Neuronal stem cell (in vitro differentiated cells): ENCODE measurements around the gene MGST3.

ENCODE experiments used
- DNase-seq: peaks from one replicate; pipeline ENCODE4 v3.0.0-alpha.2; 2013; ENCODE audit warnings: low spot score
- H2AFZ ChIP-seq: one replicate; pipeline ENCODE4 v1.6.1; 2013; ENCODE audit warnings: mild to moderate bottlenecking, low read length, inconsistent platforms
- H2AK5ac ChIP-seq: 2 replicates; pipeline ENCODE4 v1.6.1; 2013; ENCODE audit warnings: low read depth, mild to moderate bottlenecking, inconsistent platforms, low read length, moderate library complexity, mixed read lengths
- H2BK120ac ChIP-seq: 2 replicates; pipeline ENCODE4 v1.6.1; 2013; ENCODE audit warnings: low read depth, mild to moderate bottlenecking, inconsistent platforms, low read length, moderate library complexity, mixed read lengths
- H2BK12ac ChIP-seq: one replicate; pipeline ENCODE4 v1.6.1; 2013; ENCODE audit warnings: low read length, inconsistent platforms
- H2BK15ac ChIP-seq: 2 replicates; pipeline ENCODE4 v1.6.1; 2013; ENCODE audit warnings: mild to moderate bottlenecking, low read length, inconsistent platforms, mixed read lengths
- H2BK5ac ChIP-seq: one replicate; pipeline ENCODE4 v1.6.1; 2013; ENCODE audit warnings: inconsistent platforms, mild to moderate bottlenecking, low read length, moderate library complexity
- H3K14ac ChIP-seq: one replicate; pipeline ENCODE4 v1.6.1; 2013; ENCODE audit warnings: low read length, inconsistent platforms
- H3K18ac ChIP-seq: 2 replicates; pipeline ENCODE4 v1.6.1; 2013; ENCODE audit warnings: low read length, inconsistent platforms
- H3K23ac ChIP-seq: 2 replicates; pipeline ENCODE4 v1.6.1; 2013; ENCODE audit warnings: low read depth, mild to moderate bottlenecking, mixed read lengths, low read length, inconsistent platforms; ENCODE audit not compliant: poor library complexity
- H3K27ac ChIP-seq: replicated peaks from 3 replicates; pipeline ENCODE4 v1.5.1; 2013; ENCODE audit warnings: low read length, inconsistent platforms
- H3K27me3 ChIP-seq, 3 experiments: 2 replicates each; pipeline ENCODE4 v1.6.1; 2013; ENCODE audit warnings: low read length in 3 of 3, mild to moderate bottlenecking in 2 of 3, inconsistent platforms in 1 of 3, low read depth in 1 of 3, mixed read lengths in 1 of 3, moderate library complexity in 1 of 3; ENCODE audit not compliant: control insufficient read depth in 3 of 3, insufficient read depth in 3 of 3
- H3K36me3 ChIP-seq, 2 donors: replicated peaks in 1 of 2; 2 replicates each; pipeline ENCODE4 v1.6.1; 2013; ENCODE audit warnings: low read length in 2 of 2; ENCODE audit not compliant: control insufficient read depth in 2 of 2, insufficient read depth in 2 of 2
- H3K4ac ChIP-seq: 2 replicates; pipeline ENCODE4 v1.6.1; 2013; ENCODE audit warnings: inconsistent platforms, mild to moderate bottlenecking, low read length, moderate library complexity
- H3K4me1 ChIP-seq, 2 donors: 1 replicate in 1 of 2; 2 replicates in 1 of 2; pipeline ENCODE4 v1.6.1; 2013; ENCODE audit warnings: low read length in 2 of 2, low read depth in 1 of 2; ENCODE audit not compliant: control insufficient read depth in 2 of 2, insufficient read depth in 1 of 2
- H3K4me2 ChIP-seq: one replicate; pipeline ENCODE4 v1.6.1; 2013; ENCODE audit warnings: mild to moderate bottlenecking, low read length, inconsistent platforms; ENCODE audit not compliant: insufficient read depth, poor library complexity, severe bottlenecking
- H3K4me3 ChIP-seq, 2 donors: 2 replicates each; pipeline ENCODE4 v1.5.1; 2013; ENCODE audit warnings: low read length in 2 of 2, mild to moderate bottlenecking in 2 of 2, inconsistent platforms in 1 of 2, moderate library complexity in 1 of 2
- H3K79me1 ChIP-seq: one replicate; pipeline ENCODE4 v1.6.1; 2013; ENCODE audit warnings: low read depth, mild to moderate bottlenecking, inconsistent platforms, low read length, moderate library complexity
- H3K9ac ChIP-seq: one replicate; pipeline ENCODE4 v1.6.1; 2013; ENCODE audit warnings: mild to moderate bottlenecking, low read depth, low read length, inconsistent platforms; ENCODE audit not compliant: poor library complexity
- H3K9me3 ChIP-seq, 2 donors: replicated peaks in 1 of 2; 2 replicates each; pipeline versions ENCODE3 to v1.6.1; 2013; ENCODE audit warnings: low read length in 2 of 2, mild to moderate bottlenecking in 2 of 2, inconsistent platforms in 1 of 2, low read depth in 1 of 2, mixed read lengths in 1 of 2, moderate library complexity in 1 of 2; ENCODE audit not compliant: control insufficient read depth in 2 of 2, insufficient read depth in 1 of 2
- H4K8ac ChIP-seq: one replicate; pipeline ENCODE4 v1.6.1; 2013; ENCODE audit warnings: low read depth, mild to moderate bottlenecking, inconsistent platforms, low read length, moderate library complexity
- H4K91ac ChIP-seq: one replicate; pipeline ENCODE4 v1.6.1; 2013; ENCODE audit warnings: low read length, low read depth, mild to moderate bottlenecking, inconsistent platforms; ENCODE audit not compliant: poor library complexity
- WGBS, 2 donors: extraction: QIAGEN DNeasy Blood & Tissue Kit; methylation state at CpG; one replicate each; pipeline ENCODE4 v1.1.7; 2013; ENCODE audit warnings: missing lambda C conversion rate in 2 of 2, mixed read lengths in 1 of 2; ENCODE audit not compliant: insufficient read length in 2 of 2, insufficient replicate concordance in 1 of 2; ENCODE audit errors: extremely low coverage in 2 of 2; 5-methylcytosine and 5-hydroxymethylcytosine counted together

MGST3 gene

DNA sequence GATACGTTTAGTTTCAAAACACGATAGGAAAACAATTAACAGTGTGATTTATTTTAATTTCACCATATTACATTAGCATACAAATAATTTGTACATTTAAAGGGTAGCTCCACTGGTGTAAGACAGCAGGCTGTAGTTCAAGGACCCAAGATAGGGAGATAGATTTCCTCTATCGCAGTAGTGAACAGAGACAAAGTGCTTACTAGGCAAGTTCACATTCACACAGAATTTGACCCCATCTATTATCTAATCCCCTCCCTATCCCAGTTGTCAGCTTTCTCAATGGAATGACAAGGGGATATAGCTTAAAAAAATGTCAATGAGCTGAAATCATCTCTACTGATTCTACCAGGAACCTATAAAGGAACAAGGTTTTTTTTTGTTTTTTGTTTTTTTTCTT lies 31.2 kb downstream of the MGST3 start:
- no peak overlapping the region for H3K9ac ChIP-seq
- no peak overlapping the region for H2BK120ac ChIP-seq

GRCh38 chr1:165666152-165666825 lies 35.3 kb downstream of the MGST3 start:
- Histone ChIP-seq H3K4me2 (no peak overlapping the region), H4K91ac (no peak overlapping the region)
- WGBS, 2 donors: no CpG with 5 or more reads among the region's 5 CpGs

More for the DNA sequence above, 31.2 kb downstream of the MGST3 start:
- DNase-seq: no peak
- no peak overlapping the region for H2BK15ac ChIP-seq
- no peak overlapping the region for H2AFZ ChIP-seq
- H3K27me3 ChIP-seq: no peaks in the 10 kb centered on the region
- H3K18ac ChIP-seq: no peak overlapping the region
- no peak overlapping the region for H3K27ac ChIP-seq
- no peak overlapping the region for H3K4me2 ChIP-seq
- H3K14ac ChIP-seq: no peak overlapping the region
- H3K4me3 ChIP-seq: no peak overlapping the region
- WGBS, 2 donors: no CpG with 5 or more reads among the region's 3 CpGs
- H3K23ac ChIP-seq: no peak overlapping the region
- no peak overlapping the region for H2AK5ac ChIP-seq
- H3K79me1 ChIP-seq: no peaks in the 10 kb centered on the region
- H3K4ac ChIP-seq: no peak overlapping the region
- H3K36me3 ChIP-seq: peaks cover 24 to 86% of the 10 kb centered on the region in 2 donors
- H2BK5ac ChIP-seq: no peak overlapping the region
- H3K9me3 ChIP-seq: no peaks in the 10 kb centered on the region
- no peak overlapping the region for H4K91ac ChIP-seq
- no peaks in the 10 kb centered on the region for H3K4me1 ChIP-seq
- no peak overlapping the region for H2BK12ac ChIP-seq
- H4K8ac ChIP-seq: no peak overlapping the region

GRCh38 chr1:165668184-165668583 lies 37.1 kb downstream of the MGST3 start:
- no peak overlapping the region for H3K14ac ChIP-seq
- H3K9me3 ChIP-seq: no peaks in the 10 kb centered on the region
- no peak overlapping the region for H3K23ac ChIP-seq
- peaks cover 21 to 97% of the 10 kb centered on the region in 2 donors for H3K36me3 ChIP-seq
- H3K4me2 ChIP-seq: no peak overlapping the region
- no peak overlapping the region for H4K91ac ChIP-seq
- WGBS, 2 donors: no CpG with 5 or more reads among the region's 3 CpGs
- H3K4ac ChIP-seq: no peak overlapping the region
- no peak for DNase-seq
- H3K4me1 ChIP-seq: no peaks in the 10 kb centered on the region
- no peak overlapping the region for H2AK5ac ChIP-seq
- H3K27ac ChIP-seq: no peak overlapping the region
- no peak overlapping the region for H3K9ac ChIP-seq
- H2BK12ac ChIP-seq: no peak overlapping the region
- no peak overlapping the region for H2BK120ac ChIP-seq
- no peak overlapping the region for H3K4me3 ChIP-seq
- no peak overlapping the region for H4K8ac ChIP-seq
- H3K18ac ChIP-seq: no peak overlapping the region
- no peaks in the 10 kb centered on the region for H3K27me3 ChIP-seq
- H3K79me1 ChIP-seq: no peaks in the 10 kb centered on the region
- H2BK5ac ChIP-seq: no peak overlapping the region
- no peak overlapping the region for H2BK15ac ChIP-seq
- no peak overlapping the region for H2AFZ ChIP-seq

More at GRCh38 chr1:165666152-165666825, 35.3 kb downstream of the MGST3 start:
- Histone ChIP-seq H3K27ac (no peak overlapping the region), H3K9ac (no peak overlapping the region), H2BK12ac (no peak overlapping the region), H2BK5ac (no peak overlapping the region), H4K8ac (no peak overlapping the region), H3K9me3 (no peaks in the 10 kb centered on the region), H3K18ac (no peak overlapping the region), H3K23ac (no peak overlapping the region), H3K4me1 (no peaks in the 10 kb centered on the region), H2BK15ac (no peak overlapping the region), H2AK5ac (no peak overlapping the region), H3K4ac (no peak overlapping the region), H2AFZ (no peak overlapping the region), H3K27me3 (no peaks in the 10 kb centered on the region), H3K14ac (no peak overlapping the region), H3K4me3 (no peak overlapping the region), H3K36me3 (peaks cover 26 to 100% of the 10 kb centered on the region in 2 donors), H3K79me1 (no peaks in the 10 kb centered on the region), H2BK120ac (no peak overlapping the region)
- no peak for DNase-seq

GRCh38 chr1:165671526-165671925 lies 40.5 kb downstream of the MGST3 start:
- Histone ChIP-seq H3K9me3 (peaks cover 0 to 9% of the 10 kb centered on the region in 2 donors), H3K18ac (no peak overlapping the region), H3K9ac (no peak overlapping the region), H2BK12ac (no peak overlapping the region), H2BK5ac (no peak overlapping the region), H3K4me2 (no peak overlapping the region), H3K4me1 (no peaks in the 10 kb centered on the region), H2BK15ac (no peak overlapping the region), H3K4me3 (no peak overlapping the region), H2AK5ac (no peak overlapping the region), H3K79me1 (no peaks in the 10 kb centered on the region), H3K23ac (no peak overlapping the region), H4K8ac (no peak overlapping the region), H3K27ac (no peak overlapping the region), H3K36me3 (peaks cover 14 to 87% of the 10 kb centered on the region in 2 donors), H4K91ac (no peak overlapping the region), H2AFZ (no peak overlapping the region), H3K4ac (no peak overlapping the region), H2BK120ac (no peak overlapping the region), H3K14ac (no peak overlapping the region), H3K27me3 (no peaks in the 10 kb centered on the region)
- DNase-seq: no peak
- WGBS, 2 donors: no CpG with 5 or more reads among the region's 2 CpGs
